A549 (cell line): Measurements from ENCODE around the gene ZNF710. TPM values are rescaled to one million over a fixed set of nuclear protein-coding genes. Genes with fewer than 3 reads are reported as not detected.

Experiments
- ATAC-seq, 2 experiments: fragments of 200-7000 bp in 1 of 2; fragments of >200 bp in 1 of 2; cut with Nextera tagmentation in 1 of 2; cut with Tn5 transposase in 1 of 2; 3 replicates each; pipeline versions ENCODE4 v1.8.0 to v1.9.1; 2018 to 2020; ENCODE audit warnings: mild to moderate bottlenecking in 1 of 2, moderate library complexity in 1 of 2
- CTCF ChIA-PET: fragments of 300-600 bp; sonication (Branson Sonifier 250); formaldehyde crosslinking; extraction: SDS; loops from one replicate; lab custom pipeline; 2021; ENCODE audit warnings: antibody characterized with exemption, inconsistent platforms; lab: Yijun Ruan, JAX
- POLR2A ChIA-PET: fragments of 350-600 bp; formaldehyde crosslinking; extraction: SDS; loops from one replicate; lab custom pipeline; 2021; ENCODE audit warnings: antibody characterized with exemption, inconsistent platforms; lab: Yijun Ruan, JAX
- DNase-seq, 2 experiments: peaks; one replicate each; pipeline versions ENCODE4 v3.0.0 to v3.0.0-alpha.2; 2011 to 2016; ENCODE audit warnings: low read depth in 1 of 2, low spot score in 1 of 2
- FAIRE-seq: peaks from 2 replicates; lab custom pipeline; 2011; peaks lifted over from hg19 to GRCh38; lab: Jason Lieb, UNC
- H3K27ac ChIP-seq, 2 experiments: fragments of >200 bp; sonication (Bioruptor Twin); formaldehyde crosslinking; 3 replicates each; pipeline ENCODE4 v1.5.1; 2016 to 2017
- H3K4me1 ChIP-seq: fragments of >200 bp; sonication (Bioruptor Twin); formaldehyde crosslinking; 3 replicates; pipeline ENCODE4 v1.6.1; 2016
- H3K4me2 ChIP-seq: fragments of >200 bp; sonication (Bioruptor Twin); formaldehyde crosslinking; 3 replicates; pipeline ENCODE4 v1.6.1; 2016
- H3K4me3 ChIP-seq: fragments of >200 bp; sonication (Bioruptor Twin); formaldehyde crosslinking; 3 replicates; pipeline ENCODE4 v1.5.1; 2016
- H3K9me3 ChIP-seq: fragments of >200 bp; sonication (Bioruptor Twin); formaldehyde crosslinking; 3 replicates; pipeline ENCODE4 v1.6.1; 2016
- CHD2 ChIP-seq: fragments of 150-350 bp; IDR thresholded peaks from 2 replicates; pipeline ENCODE4 v1.6.1; 2014; ENCODE audit warnings: low read length; ENCODE audit not compliant: partially characterized antibody
- CTCF ChIP-seq: fragments of >200 bp; sonication (Bioruptor Twin); formaldehyde crosslinking; IDR thresholded peaks from 3 replicates; pipeline ENCODE4 v1.5.1; 2016
- ELK1 ChIP-seq: fragments of 150-350 bp; IDR thresholded peaks from 2 replicates; pipeline ENCODE4 v1.6.1; 2014; ENCODE audit warnings: low read depth, mild to moderate bottlenecking, low read length
- ESRRA ChIP-seq: fragments of 150-350 bp; IDR thresholded peaks from 2 replicates; pipeline ENCODE4 v1.6.1; 2014; ENCODE audit warnings: mild to moderate bottlenecking, low read length, borderline replicate concordance
- FOSL2 ChIP-seq, 2 experiments: fragments of 450-650 bp in 1 of 2; fragments of >200 bp in 1 of 2; sonication (Bioruptor Twin) in 1 of 2; formaldehyde crosslinking; IDR thresholded peaks; 2 replicates each; pipeline versions ENCODE4 v1.5.0 to v1.6.1; 2016 to 2020; ENCODE audit warnings: mild to moderate bottlenecking in 1 of 2, moderate library complexity in 1 of 2
- GATA3 ChIP-seq: IDR thresholded peaks from 2 replicates; pipeline ENCODE4 v1.6.1; 2012; ENCODE audit warnings: borderline replicate concordance
- HOXA7 ChIP-seq: fragments of 250-450 bp; sonication (Bioruptor Pico); IDR thresholded peaks from 2 replicates; pipeline ENCODE4 v1.5.0; 2020; ENCODE audit warnings: mild to moderate bottlenecking, moderate library complexity
- HOXB13 ChIP-seq: fragments of 250-450 bp; sonication (Bioruptor Pico); IDR thresholded peaks from 2 replicates; pipeline ENCODE4 v1.5.0; 2020; ENCODE audit warnings: low read depth, mild to moderate bottlenecking, moderate library complexity
- JUNB ChIP-seq: fragments of >200 bp; sonication (Bioruptor Twin); formaldehyde crosslinking; IDR thresholded peaks from 2 replicates; pipeline ENCODE4 v1.6.1; 2016
- KDM1A ChIP-seq: fragments of 200-600 bp; sonication (generic); IDR thresholded peaks from 2 replicates; pipeline ENCODE4 v1.6.1; 2016; ENCODE audit warnings: low read depth, mild to moderate bottlenecking
- MAX ChIP-seq: IDR thresholded peaks from 2 replicates; pipeline ENCODE4 v1.6.1; 2012
- POLR2A ChIP-seq: IDR thresholded peaks from 2 replicates; pipeline ENCODE4 v1.6.1; 2012; ENCODE audit warnings: mild to moderate bottlenecking, low read length
- POLR2AphosphoS2 ChIP-seq: conservative IDR thresholded peaks from 2 replicates; pipeline ENCODE4 v1.6.1; 2012; ENCODE audit warnings: low read length, improper control_type of control experiment, inconsistent platforms
- RAD21 ChIP-seq, 2 experiments: fragments of >200 bp in 1 of 2; sonication (Bioruptor Twin) in 1 of 2; formaldehyde crosslinking in 1 of 2; IDR thresholded peaks in 1 of 2; conservative IDR thresholded peaks in 1 of 2; 2 replicates in 1 of 2; 3 replicates in 1 of 2; pipeline ENCODE4 v1.6.1; 2012 to 2018; ENCODE audit warnings: inconsistent platforms in 1 of 2
- RCOR1 ChIP-seq: fragments of 150-350 bp; IDR thresholded peaks from 2 replicates; pipeline ENCODE4 v1.6.1; 2014; ENCODE audit warnings: antibody characterized with exemption, low read length, low read depth
- REST ChIP-seq: fragments of 200-600 bp; sonication (generic); IDR thresholded peaks from 2 replicates; pipeline ENCODE4 v1.6.1; 2016; ENCODE audit warnings: antibody characterized with exemption, mild to moderate bottlenecking, moderate library complexity
- RFX5 ChIP-seq: fragments of 450-650 bp; IDR thresholded peaks from 2 replicates; pipeline ENCODE4 v1.7.1; 2014; ENCODE audit warnings: antibody characterized with exemption, mild to moderate bottlenecking, moderate library complexity
- RNF2 ChIP-seq: fragments of 200-600 bp; sonication (generic); IDR thresholded peaks from 2 replicates; pipeline ENCODE4 v1.6.1; 2016; ENCODE audit warnings: low read depth, mild to moderate bottlenecking, antibody characterized with exemption, moderate library complexity, borderline replicate concordance
- SMC3 ChIP-seq: fragments of >200 bp; sonication (Bioruptor Twin); formaldehyde crosslinking; IDR thresholded peaks from 3 replicates; pipeline ENCODE4 v1.6.1; 2018; ENCODE audit warnings: inconsistent platforms
- ZC3H11A ChIP-seq: fragments of 450-650 bp; IDR thresholded peaks from 2 replicates; pipeline ENCODE4 v1.6.1; 2014; ENCODE audit warnings: antibody characterized with exemption, mild to moderate bottlenecking
- ZNF302 ChIP-seq: fragments of 250-450 bp; sonication (Bioruptor Pico); IDR thresholded peaks from 2 replicates; pipeline ENCODE4 v1.9.0; 2021; ENCODE audit warnings: inconsistent platforms, mild to moderate bottlenecking, moderate library complexity
- ZSCAN20 ChIP-seq: fragments of 250-450 bp; sonication (Bioruptor Pico); IDR thresholded peaks from 2 replicates; pipeline ENCODE4 v1.8.0; 2022; ENCODE audit warnings: mild to moderate bottlenecking, moderate library complexity
- WGBS: methylation state at CpG from one replicate; pipeline ENCODE4 v1.1.6; 2017; ENCODE audit errors: missing lambda C conversion rate; 5-methylcytosine and 5-hydroxymethylcytosine counted together
- polyA plus RNA-seq, 4 experiments: library from polyadenylated mRNA; depleted of rRNA in 3 of 4; stranded (reverse); fragments of >200 nt; fragmentation: RNase III in 1 of 4; extraction: RNeasy Plus Mini Kit Qiagen cat#74134 plus additional on column Dnase treatment in 1 of 4; gene quantifications; 2 replicates in 3 of 4; 3 replicates in 1 of 4; pipeline ENCODE4 v1.2.3, GENCODE V29; 2011 to 2017

ZNF710 gene
- polyA plus RNA-seq, 2 of the 4 experiments (the other 2 are of a cell fraction): 2.6 to 7.8 TPM

- Histone ChIP-seq H3K27ac (no peak overlapping the region), H3K4me3 (no peak overlapping the region), H3K4me1 (no peaks in the 10 kb centered on the region), H3K9me3 (peaks cover 12% of the 10 kb centered on the region), H3K4me2 (no peak overlapping the region)
- no peak for ATAC-seq
- ChIA-PET POLR2A (no interaction called here), CTCF (interaction anchor here (0.7 to 1.8 kb wide), 4 partner anchors 14 to 100 kb away, joined by 3 to 7 read pairs (median 4); partner anchors contain the start of gene IDH2)
- no peak for FAIRE-seq
- no peak for DNase-seq
- no peak for TF ChIP-seq SMC3
- no peak for TF ChIP-seq HOXB13
- TF ChIP-seq RAD21 (conservative IDR thresholded peaks at IDR 0.05 in 1 of 2, IDR thresholded peaks at IDR 0.05 in 1 of 2): no peak
- TF ChIP-seq RNF2: no peak
- no peak for TF ChIP-seq FOSL2 (IDR thresholded peaks at IDR 0.05)
- TF ChIP-seq FOSL2 (CRISPR knock-in tag; IDR thresholded peaks at IDR 0.05): no peak
- no peak for TF ChIP-seq ZNF302 (CRISPR knock-in tag)
- TF ChIP-seq MAX: no peak
- no peak for TF ChIP-seq HOXA7 (CRISPR knock-in tag)
- no peak for TF ChIP-seq POLR2AphosphoS2
- TF ChIP-seq POLR2A: no peak
- no peak for TF ChIP-seq KDM1A
- no peak for TF ChIP-seq CHD2
- no peak for TF ChIP-seq ELK1
- no peak for TF ChIP-seq CTCF
- TF ChIP-seq ESRRA: no peak
- no peak for TF ChIP-seq RCOR1
- no peak for TF ChIP-seq ZSCAN20
- no peak for TF ChIP-seq RFX5
- no peak for TF ChIP-seq JUNB
These were observed 118.2 kb downstream of the ZNF710 start for GRCh38 chr15:90119367-90119766.

- Histone ChIP-seq H3K4me1 (peaks cover 3% of the 10 kb centered on the region), H3K4me2 (no peak overlapping the region), H3K4me3 (no peak overlapping the region), H3K9me3 (no peaks in the 10 kb centered on the region), H3K27ac (no peak overlapping the region)
- ATAC-seq: no peak
- TF ChIP-seq REST (no peak), GATA3 (no peak), ZC3H11A (no peak), ZSCAN20 (no peak)
- 76% methylated on average over 6 of the region's 6 CpGs for WGBS
- no peak for FAIRE-seq
- DNase-seq: no peak
- POLR2A ChIA-PET: interaction anchor here (0.6 kb wide), 1 partner anchor 45 kb away, joined by 5 read pairs; no protein-coding TSS in a partner anchor
- CTCF ChIA-PET: interaction anchor here (0.6 to 3.5 kb wide), 5 partner anchors 22 to 744 kb away, joined by 3 to 16 read pairs (median 3); no protein-coding TSS in a partner anchor
These were observed 120.0 kb downstream of the ZNF710 start for GRCh38 chr15:90121086-90121485.
